ENCODE data around the gene RABEPK.

DNA sequence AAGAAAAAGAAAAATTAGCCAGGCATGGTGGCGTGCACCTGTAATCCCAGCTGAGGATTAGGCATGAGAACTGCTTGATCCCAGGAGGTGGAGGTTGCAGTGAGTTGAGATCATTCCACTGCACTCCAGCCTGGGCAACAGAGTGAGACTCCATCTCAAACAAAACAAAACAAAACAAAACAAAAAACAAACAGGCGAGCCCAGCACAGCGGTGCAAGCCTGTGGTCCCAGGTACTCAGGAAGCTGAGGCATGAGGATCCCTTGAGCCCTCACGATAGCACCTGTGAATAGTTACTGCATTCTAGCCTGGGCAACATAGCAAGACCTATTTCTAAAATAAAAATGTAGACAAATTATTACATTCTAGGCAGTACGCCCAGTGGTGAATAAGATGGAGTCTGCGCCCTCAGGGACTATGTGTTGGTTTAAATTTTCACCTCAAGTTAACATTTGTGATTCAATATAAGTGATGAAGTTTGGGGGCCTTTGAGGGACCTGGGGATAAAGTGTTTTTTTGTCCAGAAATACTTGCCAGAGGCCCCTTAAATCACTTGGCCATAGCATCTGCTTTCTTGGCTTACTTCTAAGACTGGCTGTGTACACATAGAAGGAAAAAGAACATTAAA, 57.9 kb downstream of the RABEPK start:
- TF ChIP-seq, protein P1, sequence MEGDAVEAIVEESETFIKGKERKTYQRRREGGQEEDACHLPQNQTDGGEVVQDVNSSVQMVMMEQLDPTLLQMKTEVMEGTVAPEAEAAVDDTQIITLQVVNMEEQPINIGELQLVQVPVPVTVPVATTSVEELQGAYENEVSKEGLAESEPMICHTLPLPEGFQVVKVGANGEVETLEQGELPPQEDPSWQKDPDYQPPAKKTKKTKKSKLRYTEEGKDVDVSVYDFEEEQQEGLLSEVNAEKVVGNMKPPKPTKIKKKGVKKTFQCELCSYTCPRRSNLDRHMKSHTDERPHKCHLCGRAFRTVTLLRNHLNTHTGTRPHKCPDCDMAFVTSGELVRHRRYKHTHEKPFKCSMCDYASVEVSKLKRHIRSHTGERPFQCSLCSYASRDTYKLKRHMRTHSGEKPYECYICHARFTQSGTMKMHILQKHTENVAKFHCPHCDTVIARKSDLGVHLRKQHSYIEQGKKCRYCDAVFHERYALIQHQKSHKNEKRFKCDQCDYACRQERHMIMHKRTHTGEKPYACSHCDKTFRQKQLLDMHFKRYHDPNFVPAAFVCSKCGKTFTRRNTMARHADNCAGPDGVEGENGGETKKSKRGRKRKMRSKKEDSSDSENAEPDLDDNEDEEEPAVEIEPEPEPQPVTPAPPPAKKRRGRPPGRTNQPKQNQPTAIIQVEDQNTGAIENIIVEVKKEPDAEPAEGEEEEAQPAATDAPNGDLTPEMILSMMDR (conservative IDR thresholded peaks at IDR 0.05 in 1 of 2, IDR thresholded peaks at IDR 0.05 in 1 of 2; ENCODE audit: extremely low read depth in 1 of 2, insufficient read depth in 1 of 2, low read depth in 1 of 2, low read length in 2 of 2) = no peak
- TF ChIP-seq EZH2 (IDR thresholded peaks at IDR 0.05; ENCODE audit: borderline replicate concordance, low read length) = no peak
